NCI-H345 treated with DMSO at 0.1 percent for 48 hours (cell line): ENCODE data around the gene TBK1.
"Not testable (repeated sequence)": the region's sequence is repeated elsewhere in the genome, so short reads cannot be mapped to it uniquely, and the experiment has no call there.

Experiments
- DNase-seq: peaks from one replicate; lab custom pipeline; 2025; ENCODE audit not compliant: unreplicated experiment; lab: John Stamatoyannopoulos, UW

TBK1 gene

DNA sequence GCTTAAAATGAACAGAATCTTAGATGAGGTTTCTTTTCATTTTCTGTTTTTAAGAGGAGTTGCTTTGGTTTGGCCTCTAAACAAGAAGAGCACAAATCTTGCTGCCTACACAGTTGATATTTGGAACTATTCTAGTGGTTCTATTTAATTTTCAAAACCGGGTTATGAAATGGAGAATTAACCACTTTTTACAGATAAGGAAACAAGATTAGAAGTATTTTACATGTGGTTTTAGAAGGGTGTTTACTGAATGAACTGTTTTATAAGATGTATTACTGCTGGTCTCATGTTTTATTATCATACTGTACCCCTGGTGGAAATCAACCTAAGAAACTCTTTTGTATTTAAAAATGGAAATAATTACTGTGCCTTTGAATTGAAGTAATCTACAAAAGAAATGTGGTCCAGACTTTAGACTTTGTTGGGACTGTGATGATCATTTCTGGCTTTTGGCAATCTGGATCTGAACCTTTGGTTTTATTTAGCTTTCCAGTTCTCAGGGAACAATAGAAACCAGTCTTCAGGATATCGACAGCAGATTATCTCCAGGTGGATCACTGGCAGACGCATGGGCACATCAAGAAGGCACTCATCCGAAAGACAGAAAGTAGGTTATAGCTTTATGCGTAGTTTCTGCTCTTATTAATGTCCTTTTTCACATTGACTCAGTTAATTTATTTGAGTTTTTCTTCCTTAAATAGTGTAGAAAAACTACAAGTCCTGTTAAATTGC lies 43.2 kb downstream of the TBK1 start:
- DNase-seq: no peak

DNA sequence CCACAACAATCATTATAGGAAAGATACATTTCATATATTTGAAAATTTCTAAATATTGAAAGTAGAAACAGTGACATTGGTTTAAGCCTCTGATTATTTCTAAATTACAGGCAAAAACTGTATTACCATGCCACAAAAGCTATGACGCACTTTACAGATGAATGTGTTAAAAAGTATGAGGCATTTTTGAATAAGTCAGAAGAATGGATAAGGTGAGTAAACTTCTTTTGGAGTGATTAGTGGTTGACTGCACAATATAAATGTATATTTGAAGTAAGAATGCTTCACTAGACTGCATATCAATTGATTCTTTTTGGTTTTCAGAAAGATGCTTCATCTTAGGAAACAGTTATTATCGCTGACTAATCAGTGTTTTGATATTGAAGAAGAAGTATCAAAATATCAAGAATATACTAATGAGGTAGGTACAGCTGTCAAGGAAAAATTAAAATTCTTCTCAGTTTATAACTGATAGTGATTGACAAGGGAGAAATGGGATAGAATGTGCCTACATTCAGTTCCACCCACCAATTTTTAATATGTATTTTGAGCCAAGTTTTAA lies 45.0 kb downstream of the TBK1 start:
- no peak for DNase-seq

DNA sequence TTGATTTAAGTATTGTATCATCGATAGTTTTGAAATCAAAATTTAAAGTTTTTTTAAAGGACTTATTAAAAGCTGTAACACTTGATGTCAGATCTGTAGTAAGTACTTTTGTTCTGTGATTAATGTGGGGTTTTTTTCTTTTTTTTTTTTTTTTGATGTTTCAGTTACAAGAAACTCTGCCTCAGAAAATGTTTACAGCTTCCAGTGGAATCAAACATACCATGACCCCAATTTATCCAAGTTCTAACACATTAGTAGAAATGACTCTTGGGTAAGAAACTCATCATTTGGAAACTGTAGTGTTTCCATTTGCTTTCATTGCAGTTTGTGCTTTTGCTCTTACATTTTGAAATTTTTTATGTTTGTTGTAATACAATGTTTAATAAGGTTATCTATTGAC lies 45.6 kb downstream of the TBK1 start:
- DNase-seq: no peak

DNA sequence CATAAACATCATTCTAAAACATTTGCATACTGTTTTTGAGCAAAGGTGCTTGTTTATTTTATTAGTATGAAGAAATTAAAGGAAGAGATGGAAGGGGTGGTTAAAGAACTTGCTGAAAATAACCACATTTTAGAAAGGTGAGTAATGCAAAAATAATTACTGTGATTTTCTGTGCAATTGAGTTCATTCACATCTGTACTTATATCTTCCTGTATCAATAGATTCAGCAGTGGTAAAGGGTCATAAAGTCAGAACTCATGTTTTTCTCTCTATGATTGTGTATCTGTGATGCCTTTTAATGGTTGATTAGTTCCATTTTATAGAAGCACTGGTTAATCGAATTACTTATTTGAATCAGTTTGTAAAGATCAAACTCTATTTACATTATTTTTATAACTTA lies 46.0 kb downstream of the TBK1 start:
- DNase-seq: no peak

DNA sequence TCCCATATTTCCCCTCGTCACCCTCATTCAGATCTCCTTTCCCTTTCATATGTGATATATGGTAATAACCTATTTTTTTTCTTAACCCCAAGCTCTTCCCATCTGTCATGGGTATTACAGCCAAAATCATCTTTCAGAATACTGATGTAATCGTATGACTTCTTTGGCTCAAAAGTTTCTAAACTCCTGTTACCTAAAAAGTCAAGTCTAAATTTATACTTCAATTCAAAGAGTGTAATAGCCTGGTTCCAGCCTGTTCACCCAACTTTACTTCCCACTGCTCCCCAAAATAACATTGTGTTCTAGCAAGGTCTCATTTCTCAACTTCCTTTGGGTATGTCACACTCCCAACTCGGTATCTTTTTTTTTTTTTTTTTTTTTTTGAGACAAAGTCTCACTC lies 48.5 kb downstream of the TBK1 start:
- no peak for DNase-seq

DNA sequence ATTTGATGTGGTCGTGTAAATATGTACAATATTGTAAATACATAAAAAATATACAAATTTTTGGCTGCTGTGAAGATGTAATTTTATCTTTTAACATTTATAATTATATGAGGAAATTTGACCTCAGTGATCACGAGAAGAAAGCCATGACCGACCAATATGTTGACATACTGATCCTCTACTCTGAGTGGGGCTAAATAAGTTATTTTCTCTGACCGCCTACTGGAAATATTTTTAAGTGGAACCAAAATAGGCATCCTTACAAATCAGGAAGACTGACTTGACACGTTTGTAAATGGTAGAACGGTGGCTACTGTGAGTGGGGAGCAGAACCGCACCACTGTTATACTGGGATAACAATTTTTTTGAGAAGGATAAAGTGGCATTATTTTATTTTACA lies 49.6 kb downstream of the TBK1 start:
- no peak for DNase-seq

DNA sequence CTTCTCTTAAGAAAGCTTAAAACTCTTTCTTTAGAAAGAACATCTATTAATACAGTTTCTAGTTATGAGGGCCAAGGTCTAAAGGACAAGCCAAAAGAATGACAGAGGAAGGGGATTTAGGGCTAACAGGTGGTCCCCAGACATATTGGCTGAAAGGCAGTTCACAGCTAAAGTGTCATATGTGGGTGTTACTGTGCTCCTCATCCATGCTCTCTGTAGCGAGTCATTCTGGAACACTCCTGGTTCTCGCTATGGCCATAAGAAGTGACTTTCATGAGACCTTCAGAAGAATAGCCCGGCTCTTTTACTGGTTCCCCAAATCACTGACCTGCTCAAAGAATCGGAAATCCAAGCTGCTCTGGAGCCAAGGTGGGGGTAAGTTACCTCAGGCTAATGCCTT lies 55.0 kb downstream of the TBK1 start:
- no peak for DNase-seq

DNA sequence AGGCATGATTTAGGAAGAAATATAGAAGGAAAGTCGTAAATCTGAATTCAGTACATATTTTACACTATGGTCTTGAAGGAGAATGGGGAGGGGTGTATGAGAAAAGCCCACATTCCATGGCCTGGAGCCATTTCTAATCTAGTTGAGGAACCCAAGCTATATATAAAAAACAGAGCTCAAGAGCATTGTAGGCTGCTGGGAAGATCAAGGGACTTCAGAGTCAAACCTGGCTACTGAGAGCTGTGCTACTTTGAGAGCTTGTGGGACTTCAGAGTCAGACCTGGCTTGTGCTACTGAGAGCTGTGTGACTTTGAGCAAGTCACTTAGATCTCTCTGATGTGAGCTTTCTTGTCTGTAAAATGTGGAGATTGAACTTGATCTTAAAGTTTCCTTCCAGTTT lies 58.7 kb downstream of the TBK1 start:
- DNase-seq: no peak

DNA sequence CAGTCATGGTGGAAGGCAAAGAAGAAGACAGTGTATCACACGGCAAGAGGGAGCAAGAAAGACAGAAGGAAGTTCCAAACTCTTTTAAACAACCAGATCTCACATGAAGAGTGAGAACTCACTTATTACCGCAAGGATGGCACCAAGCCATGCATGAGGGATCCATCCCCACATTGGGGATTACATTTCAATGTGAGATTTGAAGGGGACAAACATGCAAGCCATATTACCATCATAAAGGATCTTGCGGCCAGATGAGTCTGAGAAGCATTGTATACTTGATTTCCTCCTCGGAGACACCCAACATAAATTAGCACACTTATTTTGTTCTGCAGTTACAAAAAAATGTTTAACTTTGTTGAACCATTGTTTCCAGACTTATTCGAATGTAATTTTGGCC lies 66.5 kb downstream of the TBK1 start:
- DNase-seq: no peak

DNA sequence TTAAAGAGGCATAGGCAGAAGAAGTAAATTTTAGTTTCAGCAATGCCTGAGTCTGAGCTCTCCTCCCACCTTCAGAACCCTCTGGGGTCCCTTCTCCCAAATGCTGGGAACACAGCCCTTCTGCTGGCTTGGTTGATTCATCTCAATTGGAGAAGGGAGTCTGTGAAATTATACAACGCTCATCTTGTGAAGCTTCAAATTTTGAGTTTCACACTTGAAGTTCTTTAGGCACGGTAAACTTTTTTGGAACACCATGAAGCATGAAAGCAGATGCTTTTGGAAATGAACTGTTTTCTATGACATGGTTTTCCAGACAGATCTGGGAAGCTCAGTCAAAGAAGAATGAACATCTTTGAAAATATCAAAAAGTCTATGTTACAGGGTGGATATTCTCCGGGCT lies 69.9 kb downstream of the TBK1 start:
- DNase-seq: no peak

DNA sequence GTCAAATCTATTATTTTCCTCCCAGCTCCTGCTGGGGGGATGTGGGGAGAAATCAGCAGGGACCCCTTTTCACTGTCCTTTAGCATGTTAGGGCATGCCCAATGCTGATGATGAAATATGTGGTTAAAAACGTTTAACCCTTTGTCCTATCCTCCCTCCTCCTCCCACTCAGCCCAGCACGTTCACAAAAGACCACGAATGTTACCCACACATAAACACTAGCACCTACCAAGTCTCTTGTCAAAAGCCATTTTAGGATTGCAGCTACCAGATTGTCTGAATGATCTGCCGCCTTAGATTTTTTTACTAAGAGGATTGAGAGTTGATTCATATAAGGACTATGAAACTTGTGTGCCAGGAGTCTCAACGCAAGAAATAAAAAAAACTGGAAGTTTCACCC lies 70.4 kb downstream of the TBK1 start:
- DNase-seq: peak; percentile 46

DNA sequence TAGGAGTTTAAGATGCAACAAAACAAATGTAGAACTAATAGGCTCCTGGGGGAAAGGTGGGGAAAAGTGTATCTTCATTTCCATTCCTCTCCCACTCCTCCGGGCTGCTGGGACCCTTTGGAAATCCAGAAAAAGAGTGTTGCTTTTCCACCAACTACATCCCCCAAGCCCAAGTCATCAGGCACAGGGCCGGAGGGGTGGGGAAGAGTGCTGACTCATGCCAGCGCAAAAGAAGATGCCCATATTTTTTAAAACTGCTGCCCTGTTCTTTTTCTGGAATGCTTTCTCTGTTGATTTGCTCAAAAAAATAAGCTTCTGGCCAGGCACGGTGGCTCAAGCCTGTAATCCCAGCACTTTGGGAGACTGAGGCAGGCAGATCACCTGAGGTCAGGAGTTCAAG lies 70.9 kb downstream of the TBK1 start:
- DNase-seq: no peak

DNA sequence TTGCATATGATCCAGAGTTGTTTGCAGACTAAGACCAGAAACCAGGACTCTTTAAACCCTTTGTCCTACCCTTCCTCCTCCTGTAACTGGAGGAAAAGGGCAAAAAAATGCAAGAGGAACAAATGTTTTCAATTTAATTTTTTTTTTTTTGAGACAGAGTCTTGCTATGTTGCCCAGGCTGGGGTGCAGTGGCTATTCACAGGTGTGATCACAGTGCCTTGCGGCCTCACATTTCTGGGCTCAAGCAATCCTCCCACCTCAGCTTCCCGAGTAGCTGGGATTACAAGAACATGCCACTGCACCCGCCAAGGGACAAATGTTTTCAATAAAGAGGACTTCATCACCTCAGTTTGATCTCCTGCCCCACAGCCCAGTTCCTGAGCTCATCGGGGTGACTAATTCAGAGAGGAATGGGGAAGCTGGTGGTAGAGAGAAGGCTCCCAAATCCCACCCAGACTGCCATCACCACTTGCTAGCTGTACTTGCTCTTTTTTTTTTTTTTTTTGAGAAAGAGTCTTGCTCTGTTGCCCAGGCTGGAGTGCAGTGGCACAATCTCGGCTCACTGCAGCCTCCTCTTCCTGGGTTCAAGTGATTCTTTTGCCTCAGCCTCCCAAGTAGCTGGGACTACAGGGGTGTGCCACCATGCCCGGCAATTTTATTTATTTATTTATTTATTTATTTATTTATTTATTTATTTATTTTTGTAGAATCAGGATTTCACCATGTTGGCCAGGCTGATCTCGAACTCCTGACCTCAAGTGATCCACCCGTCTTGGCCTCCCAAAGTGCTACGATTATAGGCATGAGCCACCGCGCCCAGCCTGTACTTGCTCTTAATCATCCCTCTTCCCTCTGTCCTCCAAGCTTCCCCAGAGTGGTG lies 71.9 kb downstream of the TBK1 start:
- DNase-seq: not testable (repeated sequence)

DNA sequence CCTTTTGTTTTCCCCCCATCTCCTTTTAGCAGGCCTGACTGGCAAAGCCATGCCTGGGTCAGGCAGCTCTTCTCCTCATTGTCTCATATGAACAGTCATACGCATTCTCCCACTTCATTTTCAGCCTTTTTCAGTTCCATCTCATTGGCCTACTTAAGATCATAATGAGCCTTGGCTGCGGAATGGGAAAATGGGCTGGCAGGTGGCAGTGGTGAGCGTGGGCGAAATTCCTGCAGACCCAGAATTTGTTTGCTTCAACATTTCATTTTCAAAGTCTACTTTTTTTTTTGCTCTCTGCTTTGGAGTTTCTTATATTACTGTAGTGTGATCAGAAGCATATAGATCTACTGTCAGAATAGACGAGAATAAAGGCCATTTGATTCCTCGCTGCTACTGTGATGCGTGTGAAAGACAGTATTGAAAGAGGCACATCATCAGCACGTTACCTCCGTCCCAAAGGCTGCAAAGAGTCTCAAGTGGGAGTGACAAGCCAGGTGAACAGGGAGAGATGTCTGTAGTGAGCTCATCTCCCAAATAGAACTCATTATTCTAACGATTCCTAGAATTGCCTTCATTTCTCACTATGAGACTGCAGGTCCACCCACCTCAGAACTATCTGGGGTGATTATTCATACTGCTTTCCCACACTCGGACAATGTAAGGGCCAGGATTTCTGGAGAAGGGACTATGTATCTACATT lies 73.7 kb downstream of the TBK1 start:
- no peak for DNase-seq

DNA sequence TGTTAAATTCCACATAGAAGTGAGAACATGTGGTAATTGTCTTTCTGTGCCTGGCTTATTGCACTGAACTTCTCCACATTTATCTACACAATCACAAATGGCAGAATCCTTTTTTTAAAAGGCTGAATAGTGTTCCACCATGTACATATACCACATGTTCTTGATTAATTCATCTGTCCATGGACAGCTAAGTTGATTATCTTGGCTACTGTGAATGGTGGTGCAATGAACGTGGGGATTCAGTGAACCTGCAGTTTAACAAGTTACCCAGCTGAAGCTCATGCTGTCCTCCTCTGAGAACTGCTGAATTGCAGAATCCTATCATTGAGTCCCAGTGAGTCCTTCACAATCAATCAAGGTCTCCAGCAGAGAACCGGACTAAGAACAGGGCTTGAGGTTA lies 74.9 kb downstream of the TBK1 start:
- no peak for DNase-seq

DNA sequence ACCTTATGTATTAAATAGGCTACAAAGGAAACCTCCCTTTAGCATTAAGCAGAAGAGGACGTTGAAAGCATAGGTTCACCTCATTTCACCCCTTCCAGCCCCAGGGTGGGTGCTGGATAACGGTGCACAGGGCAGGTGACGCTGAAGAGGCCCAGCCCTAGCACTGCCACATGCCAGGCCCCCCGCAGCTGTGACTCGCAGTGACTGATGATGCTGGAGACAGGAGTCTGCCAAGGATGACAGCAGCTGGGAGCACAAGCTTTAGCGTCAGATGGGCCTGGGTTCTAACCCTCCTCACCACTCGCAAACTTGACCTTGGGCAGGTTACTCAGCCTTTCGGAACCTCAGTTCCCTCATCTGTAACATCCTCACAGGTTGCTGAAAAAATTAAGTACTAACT lies 76.7 kb downstream of the TBK1 start:
- no peak for DNase-seq

DNA sequence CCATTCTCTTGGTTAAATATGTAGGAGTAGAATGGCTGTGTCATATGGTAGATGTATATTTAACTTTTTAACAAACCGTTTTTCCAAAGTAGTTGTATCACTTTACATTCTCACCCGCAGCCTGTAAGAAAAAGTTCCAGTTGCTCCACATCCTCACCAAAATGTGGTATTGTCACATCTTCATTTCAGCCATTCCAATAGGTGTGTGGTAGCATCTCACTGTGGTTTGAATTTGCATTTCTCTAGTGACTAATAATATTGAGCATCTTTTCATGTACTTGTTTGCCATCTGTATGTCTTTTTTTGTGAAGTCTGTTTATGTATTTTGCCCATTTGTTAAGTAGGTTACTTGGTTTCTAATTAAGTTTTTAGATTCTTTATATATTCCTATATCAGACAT lies 78.6 kb downstream of the TBK1 start:
- DNase-seq: no peak

DNA sequence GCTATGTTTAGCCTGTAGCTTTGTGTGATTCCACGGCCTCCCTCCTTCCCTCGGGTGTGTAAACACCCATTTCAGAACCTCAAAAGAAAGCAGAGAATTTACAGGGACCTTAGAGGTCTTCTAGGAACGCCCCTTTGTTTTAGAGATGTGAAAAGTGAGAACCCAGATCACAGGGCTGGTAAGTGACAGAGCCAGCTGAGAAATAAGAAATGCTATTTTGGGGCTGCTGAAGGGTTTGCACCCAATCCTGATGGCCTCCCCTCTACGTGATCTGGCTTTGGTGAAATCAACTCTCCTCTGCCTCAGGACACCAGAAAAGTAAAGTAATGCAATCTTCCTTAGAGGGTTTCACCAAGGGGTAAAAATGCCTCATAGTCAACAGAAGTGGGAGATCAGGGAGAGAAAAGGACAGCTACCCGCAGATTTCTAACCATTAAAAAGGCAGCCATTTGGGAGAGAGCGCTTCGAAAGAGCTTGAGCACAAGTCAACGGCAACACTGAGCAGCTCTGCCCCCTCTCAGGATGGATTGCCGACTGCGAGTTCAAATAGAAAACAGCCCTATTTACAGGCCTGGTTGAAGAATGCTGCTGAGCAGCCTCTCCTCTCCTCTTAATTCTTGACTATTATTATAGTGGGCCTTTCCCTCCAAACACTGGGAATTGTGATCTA lies 79.9 kb downstream of the TBK1 start:
- DNase-seq: no peak

DNA sequence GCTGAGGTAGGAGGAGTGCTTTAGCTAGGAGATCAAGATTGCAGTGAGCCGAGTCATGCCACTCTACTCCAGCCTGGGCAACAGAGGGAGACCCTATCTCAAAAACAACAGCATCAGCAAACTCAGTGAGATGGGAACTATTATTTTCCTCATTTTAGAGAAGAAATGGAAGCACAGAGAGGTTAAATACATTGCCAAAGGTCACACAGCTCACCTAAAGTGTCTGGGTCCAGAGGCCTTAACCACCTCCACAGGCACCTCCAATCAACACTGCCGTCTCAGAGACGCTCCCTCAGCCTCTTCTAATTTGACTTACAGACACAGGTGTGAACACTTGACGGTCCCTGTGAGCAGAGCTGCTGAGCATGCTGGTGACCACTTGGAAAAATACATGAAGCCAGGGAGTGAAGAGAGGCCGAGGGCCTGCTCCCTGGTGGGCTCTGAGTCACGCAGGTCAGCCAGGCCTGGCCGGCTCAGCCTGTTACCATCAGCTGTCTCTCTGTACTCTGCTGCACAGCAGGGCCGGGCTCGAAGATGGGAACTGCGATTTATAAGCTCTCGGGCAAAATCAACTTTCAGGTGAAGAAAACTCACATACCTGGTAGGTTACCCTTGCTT lies 80.9 kb downstream of the TBK1 start:
- DNase-seq: no peak

DNA sequence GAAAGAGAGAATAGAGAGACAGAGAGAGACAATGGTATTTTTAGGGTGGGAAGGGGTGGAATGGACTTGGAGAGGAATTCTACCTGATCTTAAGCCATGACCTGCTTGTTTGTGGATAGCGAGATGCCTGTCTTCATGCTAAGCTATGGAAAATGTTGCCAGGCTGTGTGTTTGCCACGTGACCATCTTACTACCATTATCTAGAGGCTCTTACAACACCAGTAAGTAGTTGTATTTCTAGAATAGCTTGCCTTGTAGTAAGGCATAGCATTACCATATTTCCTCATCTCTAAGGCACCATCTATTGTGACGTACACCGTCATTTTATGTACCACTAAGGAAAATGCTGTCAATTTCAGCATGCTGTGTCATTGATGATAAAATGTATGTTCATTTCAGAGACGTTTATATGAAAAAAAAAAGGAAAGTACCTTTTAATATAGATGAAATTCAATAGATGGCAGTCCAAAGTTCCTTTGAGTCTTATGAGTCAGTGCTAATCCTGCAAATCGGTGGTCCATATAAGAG lies 82.8 kb downstream of the TBK1 start:
- no peak for DNase-seq
